Thyroid gland (tissue), 4 donors: ENCODE results near the gene GID4. TPM values are rescaled to one million over a fixed set of nuclear protein-coding genes. Genes with fewer than 3 reads are reported as not detected.

Experiments
- DNase-seq, 2 donors: peaks; one replicate each; pipeline ENCODE4 v3.0.0-alpha.2; 2019
- H3K27ac ChIP-seq, 3 donors: fragments of 200-600 bp; sonication (generic); 1 replicate in 2 of 3; 2 replicates in 1 of 3; pipeline ENCODE4 v1.5.1; 2016 to 2019; ENCODE audit warnings: mild to moderate bottlenecking in 1 of 3, moderate library complexity in 1 of 3
- H3K27me3 ChIP-seq: fragments of 200-600 bp; sonication (generic); one replicate; pipeline ENCODE4 v1.5.1; 2019
- H3K36me3 ChIP-seq, 2 donors: fragments of 200-600 bp; sonication (generic); one replicate each; pipeline ENCODE4 v1.5.1; 2016 to 2019
- H3K4me1 ChIP-seq, 2 donors: fragments of 200-600 bp; sonication (generic); one replicate each; pipeline ENCODE4 v1.5.1; 2017 to 2019
- H3K4me3 ChIP-seq, 3 donors: fragments of 200-600 bp; sonication (generic); replicated peaks in 1 of 3; 1 replicate in 2 of 3; 2 replicates in 1 of 3; pipeline ENCODE4 v1.5.1; 2016; ENCODE audit warnings: mild to moderate bottlenecking in 1 of 3
- H3K9me3 ChIP-seq: fragments of 200-600 bp; sonication (generic); one replicate; pipeline ENCODE4 v1.5.1; 2017
- CTCF ChIP-seq, 6 experiments: fragments of 200-600 bp in 3 of 6; fragments of 450-650 bp in 3 of 6; sonication (generic) in 3 of 6; IDR thresholded peaks; one replicate each; pipeline ENCODE4 v1.5.1; 2016 to 2019; ENCODE audit warnings: antibody characterized with exemption in 6 of 6, mild to moderate bottlenecking in 2 of 6, inconsistent platforms in 1 of 6, moderate library complexity in 1 of 6
- POLR2A ChIP-seq, 2 donors: fragments of 450-650 bp; IDR thresholded peaks; one replicate each; pipeline ENCODE4 v1.6.1; 2017; ENCODE audit warnings: antibody characterized with exemption in 2 of 2, mild to moderate bottlenecking in 2 of 2, moderate library complexity in 1 of 2
- WGBS, 2 donors: methylation state at CpG; one replicate each; pipeline ENCODE4 v1.1.5; 2017; 5-methylcytosine and 5-hydroxymethylcytosine counted together
- intact Hi-C: fragments of 100-400 bp; cut with DNase I; formaldehyde crosslinking; loops from one replicate; pipeline ENCODE4 v1.15.1; 2023
- total RNA-seq, 4 donors: library from RNA; depleted of rRNA; stranded (reverse); fragments of >200 nt; gene quantifications; one replicate each; pipeline ENCODE4 v1.2.3, GENCODE V29; 2016

The GID4 gene
- total RNA-seq, 4 donors from 2014 or later: 12.6 to 16.8 (median 13.5) TPM

- intact Hi-C loops: no loop called here
- no peaks in the 10 kb centered on the region for H3K9me3 ChIP-seq
- DNase-seq: no peak
- H3K27me3 ChIP-seq: no peaks in the 10 kb centered on the region
- H3K4me3 ChIP-seq: no peak overlapping the region
- H3K4me1 ChIP-seq: no peaks in the 10 kb centered on the region
- 83 to 89% methylated on average over 1 to 3 of the region's 3 CpGs for WGBS, 2 donors
- H3K27ac ChIP-seq: no peak overlapping the region
- TF ChIP-seq POLR2A (IDR thresholded peaks at IDR 0.05): no peak
- TF ChIP-seq CTCF (IDR thresholded peaks at IDR 0.05): no peak
- H3K36me3 ChIP-seq: peaks cover 24 to 27% of the 10 kb centered on the region in 2 donors
Measured at GRCh38 chr17:18102640-18103039, 63.4 kb downstream of the GID4 start.

GRCh38 chr17:18105027-18105426 lies 65.8 kb downstream of the GID4 start:
- Histone ChIP-seq H3K27me3 (no peaks in the 10 kb centered on the region), H3K4me1 (no peaks in the 10 kb centered on the region), H3K27ac (no peak overlapping the region), H3K9me3 (no peaks in the 10 kb centered on the region), H3K4me3 (no peak overlapping the region), H3K36me3 (peaks cover 6 to 10% of the 10 kb centered on the region in 2 donors)
- no peak for TF ChIP-seq CTCF (IDR thresholded peaks at IDR 0.05)
- TF ChIP-seq POLR2A (IDR thresholded peaks at IDR 0.05): no peak
- intact Hi-C loops: no loop called here
- 92 to 100% methylated on average over 2 to 3 of the region's 3 CpGs for WGBS, 2 donors
- DNase-seq: no peak

- DNase-seq: no peak
- intact Hi-C loops: no loop called here
- H3K27me3 ChIP-seq: no peaks in the 10 kb centered on the region
- no peak overlapping the region for H3K27ac ChIP-seq
- TF ChIP-seq POLR2A (IDR thresholded peaks at IDR 0.05) (no peak), CTCF (IDR thresholded peaks at IDR 0.05) (no peak)
- 81 to 100% methylated on average over 6 of the region's 6 CpGs for WGBS, 2 donors
- peaks cover under 1 to 5% of the 10 kb centered on the region in 2 donors for H3K36me3 ChIP-seq
- no peak overlapping the region for H3K4me3 ChIP-seq
- no peaks in the 10 kb centered on the region for H3K9me3 ChIP-seq
- H3K4me1 ChIP-seq: no peaks in the 10 kb centered on the region
Measured at GRCh38 chr17:18105595-18105994, 66.4 kb downstream of the GID4 start.

- WGBS, 2 donors: 90 to 93% methylated on average over 9 of the region's 9 CpGs
- intact Hi-C loops: no loop called here
- no peak for DNase-seq
- Histone ChIP-seq H3K36me3 (peaks cover 0 to 5% of the 10 kb centered on the region in 2 donors), H3K4me1 (no peaks in the 10 kb centered on the region), H3K9me3 (no peaks in the 10 kb centered on the region), H3K27me3 (no peaks in the 10 kb centered on the region), H3K4me3 (no peak overlapping the region), H3K27ac (no peak overlapping the region)
- TF ChIP-seq POLR2A (IDR thresholded peaks at IDR 0.05) (no peak), CTCF (IDR thresholded peaks at IDR 0.05) (no peak)
Measured at GRCh38 chr17:18106211-18106610, 67.0 kb downstream of the GID4 start.

- Histone ChIP-seq H3K27ac (no peak overlapping the region), H3K27me3 (no peaks in the 10 kb centered on the region), H3K4me3 (no peak overlapping the region), H3K9me3 (no peaks in the 10 kb centered on the region), H3K4me1 (no peaks in the 10 kb centered on the region), H3K36me3 (peaks cover 0 to 5% of the 10 kb centered on the region in 2 donors)
- intact Hi-C loops: no loop called here
- 89 to 95% methylated on average over 14 of the region's 14 CpGs for WGBS, 2 donors
- DNase-seq: no peak
- TF ChIP-seq CTCF (IDR thresholded peaks at IDR 0.05) (no peak), POLR2A (IDR thresholded peaks at IDR 0.05) (no peak)
Measured at GRCh38 chr17:18107061-18107790, 68.0 kb downstream of the GID4 start.
